Karpas-422 (cell line): ENCODE data around the gene STPG3. TPM values are rescaled to one million over a fixed set of nuclear protein-coding genes. Genes with fewer than 3 reads are reported as not detected.

Experiments
- DNase-seq: peaks from one replicate; pipeline ENCODE4 v3.0.0-alpha.2; 2015
- H2AFZ ChIP-seq: fragments of 200-600 bp; sonication (generic); 2 replicates; pipeline ENCODE4 v1.6.1; 2014; ENCODE audit warnings: antibody characterized with exemption, low read length, mixed read lengths
- H3K27ac ChIP-seq: fragments of 200-600 bp; sonication (generic); 2 replicates; pipeline ENCODE4 v1.5.1; 2014; ENCODE audit warnings: mild to moderate bottlenecking, low read length, moderate library complexity
- H3K27me3 ChIP-seq: fragments of 200-600 bp; sonication (generic); 2 replicates; pipeline ENCODE4 v1.6.1; 2014; ENCODE audit warnings: low read length, mixed read lengths
- H3K36me3 ChIP-seq: fragments of 200-600 bp; sonication (generic); 2 replicates; pipeline ENCODE4 v1.6.1; 2014; ENCODE audit warnings: low read length, mixed read lengths; ENCODE audit not compliant: insufficient read depth
- H3K4me1 ChIP-seq: fragments of 200-600 bp; sonication (generic); 2 replicates; pipeline ENCODE4 v1.6.1; 2014; ENCODE audit warnings: mild to moderate bottlenecking, low read length, mixed read lengths
- H3K4me2 ChIP-seq: fragments of 200-600 bp; sonication (generic); 2 replicates; pipeline ENCODE4 v1.6.1; 2014; ENCODE audit warnings: low read length, low read depth, mild to moderate bottlenecking; ENCODE audit not compliant: poor library complexity, severe bottlenecking
- H3K4me3 ChIP-seq: fragments of 200-600 bp; sonication (generic); 2 replicates; pipeline ENCODE4 v1.5.1; 2014; ENCODE audit warnings: mild to moderate bottlenecking, antibody characterized with exemption, low read length, mixed read lengths
- H3K79me2 ChIP-seq: fragments of 200-600 bp; sonication (generic); 2 replicates; pipeline ENCODE4 v1.6.1; 2014; ENCODE audit warnings: mild to moderate bottlenecking, low read length, mixed read lengths
- H3K9ac ChIP-seq: fragments of 200-600 bp; sonication (generic); 2 replicates; pipeline ENCODE4 v1.6.0; 2014; ENCODE audit warnings: low read length
- H3K9me2 ChIP-seq: fragments of 200-600 bp; sonication (generic), shearing (Covaris generic); replicated peaks from 2 replicates; pipeline ENCODE4 v1.6.0; 2014; ENCODE audit warnings: mild to moderate bottlenecking, low read length, moderate library complexity; ENCODE audit not compliant: insufficient read depth
- H3K9me3 ChIP-seq: fragments of 300-700, 200-600 bp; sonication (generic); 2 replicates; pipeline ENCODE4 v1.6.1; 2014; ENCODE audit warnings: low read length, mixed read lengths
- H4K20me1 ChIP-seq: fragments of 200-600 bp; sonication (generic); 2 replicates; pipeline ENCODE4 v1.6.1; 2014; ENCODE audit warnings: mild to moderate bottlenecking, antibody characterized with exemption, low read length, low read depth; ENCODE audit not compliant: insufficient read depth
- total RNA-seq: library from RNA; depleted of rRNA; stranded (reverse); fragments of >200 nt; shearing (Covaris generic); gene quantifications from 2 replicates; pipeline ENCODE4 v1.2.3, GENCODE V29; 2014; ENCODE audit warnings: low replicate concordance

Gene STPG3
- total RNA-seq, 1 experiment from 2014 or later: 0.86 TPM

- Histone ChIP-seq H3K9me3 (no peaks in the 10 kb centered on the region), H3K9me2 (no peaks in the 10 kb centered on the region), H3K4me3 (no peak overlapping the region), H3K9ac (no peak overlapping the region), H3K27ac (no peak overlapping the region), H3K4me1 (no peaks in the 10 kb centered on the region), H3K27me3 (no peaks in the 10 kb centered on the region), H2AFZ (no peak overlapping the region), H3K79me2 (no peaks in the 10 kb centered on the region), H4K20me1 (no peaks in the 10 kb centered on the region), H3K4me2 (no peak overlapping the region), H3K36me3 (no peaks in the 10 kb centered on the region)
- DNase-seq: no peak
These were observed 37.7 kb upstream of the STPG3 start for GRCh38 chr9:137213160-137214060.

- no peaks in the 10 kb centered on the region for H3K4me1 ChIP-seq
- no peaks in the 10 kb centered on the region for H3K9me2 ChIP-seq
- no peaks in the 10 kb centered on the region for H3K9me3 ChIP-seq
- no peaks in the 10 kb centered on the region for H3K36me3 ChIP-seq
- H2AFZ ChIP-seq: no peak overlapping the region
- no peak for DNase-seq
- H3K9ac ChIP-seq: no peak overlapping the region
- no peaks in the 10 kb centered on the region for H3K79me2 ChIP-seq
- H3K4me3 ChIP-seq: no peak overlapping the region
- no peaks in the 10 kb centered on the region for H4K20me1 ChIP-seq
- H3K27me3 ChIP-seq: no peaks in the 10 kb centered on the region
- no peak overlapping the region for H3K27ac ChIP-seq
- H3K4me2 ChIP-seq: no peak overlapping the region
These were observed 36.5 kb upstream of the STPG3 start for GRCh38 chr9:137214620-137215019.

DNA sequence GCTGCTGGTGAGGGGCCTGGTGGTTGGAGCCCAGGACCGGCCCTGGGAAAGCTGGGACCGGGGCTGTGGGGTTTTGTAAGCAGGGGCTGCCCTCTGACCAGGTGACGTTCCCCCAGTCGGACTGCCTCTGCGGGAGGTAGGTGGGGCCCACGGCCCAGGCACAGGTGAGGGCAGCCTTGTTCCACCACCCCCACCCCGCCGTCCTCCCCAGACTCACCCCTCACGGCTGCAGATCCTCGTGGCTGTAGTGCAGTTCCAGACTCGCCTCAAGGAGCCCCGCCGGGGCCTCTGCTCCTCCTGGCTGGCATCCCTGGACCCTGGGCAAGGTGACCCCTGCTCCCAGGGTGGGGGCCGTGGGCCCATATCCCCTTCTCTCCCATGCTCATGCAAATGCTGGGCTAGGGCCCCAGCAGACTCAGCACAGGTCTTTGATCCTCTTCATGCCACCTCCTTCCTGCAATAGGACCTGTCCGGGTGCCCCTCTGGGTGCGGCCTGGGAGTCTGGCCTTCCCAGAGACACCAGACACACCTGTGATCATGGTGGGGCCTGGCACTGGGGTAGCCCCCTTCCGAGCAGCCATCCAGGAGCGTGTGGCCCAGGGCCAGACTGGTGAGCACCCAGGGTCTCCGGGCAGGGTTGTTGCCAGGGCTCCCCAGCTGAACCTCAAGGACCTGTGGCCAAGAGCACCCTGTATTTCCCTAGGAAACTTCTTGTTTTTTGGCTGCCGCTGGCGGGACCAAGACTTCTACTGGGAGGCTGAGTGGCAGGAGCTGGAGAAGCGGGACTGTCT is 35.7 kb upstream of the STPG3 start:
- Histone ChIP-seq H3K4me3 (no peak overlapping the region), H3K4me2 (no peak overlapping the region), H2AFZ (no peak overlapping the region), H3K27me3 (no peaks in the 10 kb centered on the region), H3K79me2 (no peaks in the 10 kb centered on the region), H3K9me3 (no peaks in the 10 kb centered on the region), H3K9me2 (no peaks in the 10 kb centered on the region), H3K4me1 (no peaks in the 10 kb centered on the region), H3K36me3 (no peaks in the 10 kb centered on the region), H3K27ac (no peak overlapping the region), H4K20me1 (no peaks in the 10 kb centered on the region), H3K9ac (no peak overlapping the region)
- DNase-seq: no peak

GRCh38 chr9:137216188-137216965 is 34.7 kb upstream of the STPG3 start:
- Histone ChIP-seq H2AFZ (no peak overlapping the region), H3K9me3 (no peaks in the 10 kb centered on the region), H4K20me1 (no peaks in the 10 kb centered on the region), H3K4me3 (no peak overlapping the region), H3K27me3 (no peaks in the 10 kb centered on the region), H3K79me2 (no peaks in the 10 kb centered on the region), H3K36me3 (no peaks in the 10 kb centered on the region), H3K9ac (no peak overlapping the region), H3K27ac (no peak overlapping the region), H3K4me2 (no peak overlapping the region), H3K4me1 (no peaks in the 10 kb centered on the region), H3K9me2 (no peaks in the 10 kb centered on the region)
- DNase-seq: no peak

GRCh38 chr9:137217276-137218211 is 33.5 kb upstream of the STPG3 start:
- Histone ChIP-seq H3K4me3 (no peak overlapping the region), H3K27me3 (no peaks in the 10 kb centered on the region), H2AFZ (no peak overlapping the region), H3K9me2 (no peaks in the 10 kb centered on the region), H3K4me2 (no peak overlapping the region), H4K20me1 (no peaks in the 10 kb centered on the region), H3K4me1 (peaks cover 3% of the 10 kb centered on the region), H3K36me3 (no peaks in the 10 kb centered on the region), H3K27ac (no peak overlapping the region), H3K9ac (no peak overlapping the region), H3K79me2 (no peaks in the 10 kb centered on the region), H3K9me3 (no peaks in the 10 kb centered on the region)
- DNase-seq: no peak

DNA sequence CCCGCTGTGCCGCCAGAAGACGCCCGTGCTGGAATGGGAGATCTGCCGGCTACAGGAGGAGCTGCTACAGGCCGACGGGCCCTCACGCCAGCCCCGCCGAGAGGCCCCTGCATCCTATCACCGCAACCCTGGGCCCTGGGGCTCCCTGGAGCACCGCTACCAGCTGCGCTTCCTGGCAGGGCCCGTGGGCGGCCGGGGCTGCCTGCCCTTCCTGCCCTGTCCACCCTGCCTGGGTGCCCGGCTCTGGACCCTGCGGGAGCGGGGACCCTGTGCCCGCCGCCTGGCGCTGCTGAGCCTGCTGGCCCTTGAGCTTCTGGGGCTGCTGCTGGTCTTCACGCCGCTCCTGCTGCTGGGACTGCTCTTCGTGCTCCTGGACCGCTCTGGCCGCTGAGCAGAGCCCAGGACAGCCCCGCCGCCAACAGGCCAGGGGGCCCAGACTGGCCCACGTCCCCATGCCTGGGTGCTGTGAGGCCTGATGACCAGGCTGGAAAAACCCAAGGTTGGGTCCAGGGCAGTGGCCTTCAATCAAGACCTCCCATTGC is 32.8 kb upstream of the STPG3 start:
- no peak overlapping the region for H3K27ac ChIP-seq
- H3K9me2 ChIP-seq: no peaks in the 10 kb centered on the region
- no peak for DNase-seq
- no peaks in the 10 kb centered on the region for H4K20me1 ChIP-seq
- H3K4me2 ChIP-seq: no peak overlapping the region
- H3K79me2 ChIP-seq: no peaks in the 10 kb centered on the region
- H3K4me3 ChIP-seq: no peak overlapping the region
- no peaks in the 10 kb centered on the region for H3K27me3 ChIP-seq
- no peaks in the 10 kb centered on the region for H3K9me3 ChIP-seq
- H3K4me1 ChIP-seq: peaks cover 9% of the 10 kb centered on the region
- H3K36me3 ChIP-seq: no peaks in the 10 kb centered on the region
- no peak overlapping the region for H3K9ac ChIP-seq
- H2AFZ ChIP-seq: no peak overlapping the region

GRCh38 chr9:137218754-137219271 is 32.3 kb upstream of the STPG3 start:
- H3K27ac ChIP-seq: no peak overlapping the region
- H3K9me3 ChIP-seq: no peaks in the 10 kb centered on the region
- no peak overlapping the region for H3K4me2 ChIP-seq
- DNase-seq: no peak
- no peaks in the 10 kb centered on the region for H3K27me3 ChIP-seq
- no peaks in the 10 kb centered on the region for H3K9me2 ChIP-seq
- H3K36me3 ChIP-seq: no peaks in the 10 kb centered on the region
- H2AFZ ChIP-seq: no peak overlapping the region
- no peaks in the 10 kb centered on the region for H4K20me1 ChIP-seq
- no peak overlapping the region for H3K4me3 ChIP-seq
- no peaks in the 10 kb centered on the region for H3K79me2 ChIP-seq
- H3K4me1 ChIP-seq: peaks cover 10% of the 10 kb centered on the region
- H3K9ac ChIP-seq: no peak overlapping the region
